22Rv1 (cell line): ENCODE data around the gene MACF1.

Source experiments
- ZFX ChIP-seq: fragments of 450-650 bp; IDR thresholded peaks from 2 replicates; pipeline ENCODE4 v1.6.1; 2017; ENCODE audit warnings: antibody characterized with exemption, borderline replicate concordance
- TF ChIP-seq, protein P1 (sequence below): fragments of 450-650 bp; IDR thresholded peaks from 2 replicates; pipeline ENCODE4 v1.5.1; 2017; ENCODE audit warnings: mild to moderate bottlenecking

DNA sequence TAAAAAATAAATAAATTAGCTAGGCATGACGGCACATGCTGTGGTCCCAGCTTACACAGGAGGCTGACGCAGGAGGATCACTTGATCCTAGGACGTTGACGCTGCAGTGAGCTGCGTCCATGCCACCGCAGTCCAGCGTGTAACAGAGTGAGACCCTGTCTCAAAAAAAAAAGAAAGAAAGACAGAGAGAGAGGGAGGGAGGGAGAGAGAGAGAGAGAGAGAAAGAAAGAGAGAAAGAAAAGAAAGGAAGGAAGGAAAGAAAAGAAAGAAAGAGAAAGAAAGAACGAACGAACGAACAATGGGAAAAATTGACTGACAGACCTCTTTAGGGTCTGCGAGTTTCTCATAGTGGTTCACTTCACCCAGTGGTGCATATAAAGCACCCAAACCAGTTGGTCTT is 189.2 kb downstream of the MACF1 start:
- TF ChIP-seq, protein P1, sequence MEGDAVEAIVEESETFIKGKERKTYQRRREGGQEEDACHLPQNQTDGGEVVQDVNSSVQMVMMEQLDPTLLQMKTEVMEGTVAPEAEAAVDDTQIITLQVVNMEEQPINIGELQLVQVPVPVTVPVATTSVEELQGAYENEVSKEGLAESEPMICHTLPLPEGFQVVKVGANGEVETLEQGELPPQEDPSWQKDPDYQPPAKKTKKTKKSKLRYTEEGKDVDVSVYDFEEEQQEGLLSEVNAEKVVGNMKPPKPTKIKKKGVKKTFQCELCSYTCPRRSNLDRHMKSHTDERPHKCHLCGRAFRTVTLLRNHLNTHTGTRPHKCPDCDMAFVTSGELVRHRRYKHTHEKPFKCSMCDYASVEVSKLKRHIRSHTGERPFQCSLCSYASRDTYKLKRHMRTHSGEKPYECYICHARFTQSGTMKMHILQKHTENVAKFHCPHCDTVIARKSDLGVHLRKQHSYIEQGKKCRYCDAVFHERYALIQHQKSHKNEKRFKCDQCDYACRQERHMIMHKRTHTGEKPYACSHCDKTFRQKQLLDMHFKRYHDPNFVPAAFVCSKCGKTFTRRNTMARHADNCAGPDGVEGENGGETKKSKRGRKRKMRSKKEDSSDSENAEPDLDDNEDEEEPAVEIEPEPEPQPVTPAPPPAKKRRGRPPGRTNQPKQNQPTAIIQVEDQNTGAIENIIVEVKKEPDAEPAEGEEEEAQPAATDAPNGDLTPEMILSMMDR: no peak
- TF ChIP-seq ZFX: no peak
